IMR-90 (cell line): ENCODE data around the gene WNT11. TPM values are rescaled to one million over a fixed set of nuclear protein-coding genes. Genes with fewer than 3 reads are reported as not detected.

Experiments used
- ATAC-seq: fragments of 200-7000 bp; cut with Tn5 transposase; 2 replicates; pipeline ENCODE4 v1.9.1; 2020; ENCODE audit warnings: low read depth, mild to moderate bottlenecking, moderate library complexity
- BruUV-seq: library from RNA; stranded (reverse); fragments of 400-500 nt; replicated peaks from 2 replicates; lab custom pipeline; 2021; lab: Mats Ljungman, UMichigan
- CTCF ChIA-PET: fragments of 300-600 bp; formaldehyde crosslinking; extraction: SDS; loops from one replicate; lab custom pipeline; 2021; ENCODE audit warnings: antibody characterized with exemption; lab: Yijun Ruan, JAX
- POLR2A ChIA-PET: fragments of 300-600 bp; sonication (Branson Sonifier 250); formaldehyde crosslinking; loops from one replicate; lab custom pipeline; 2022; ENCODE audit warnings: antibody characterized with exemption; ENCODE audit not compliant: unreplicated experiment; lab: Charles Lee
- DNase-seq: peaks from one replicate; pipeline ENCODE4 v3.0.0; 2013
- H2AFZ ChIP-seq: replicated peaks from 2 replicates; pipeline ENCODE3; 2013; ENCODE audit warnings: low read length, mild to moderate bottlenecking; ENCODE audit not compliant: poor library complexity
- H2AK5ac ChIP-seq: 2 replicates; pipeline ENCODE4 v1.6.1; 2013; ENCODE audit warnings: low read depth, low read length, inconsistent platforms
- H2AK9ac ChIP-seq: replicated peaks from 2 replicates; pipeline ENCODE3; 2013; ENCODE audit warnings: mild to moderate bottlenecking, low read depth, low read length, moderate library complexity; ENCODE audit not compliant: poor library complexity
- H2BK120ac ChIP-seq: 2 replicates; pipeline ENCODE4 v1.6.1; 2013; ENCODE audit warnings: low read depth, low read length, inconsistent platforms
- H2BK15ac ChIP-seq: 3 replicates; pipeline ENCODE4 v1.6.1; 2013; ENCODE audit warnings: low read depth, low read length, inconsistent platforms
- H2BK20ac ChIP-seq: 2 replicates; pipeline ENCODE4 v1.6.1; 2013; ENCODE audit warnings: low read depth, mild to moderate bottlenecking, inconsistent platforms, low read length, moderate library complexity
- H2BK5ac ChIP-seq: 2 replicates; pipeline ENCODE4 v1.6.1; 2013; ENCODE audit warnings: mild to moderate bottlenecking, low read depth, low read length, inconsistent platforms; ENCODE audit not compliant: poor library complexity, severe bottlenecking
- H3K14ac ChIP-seq: replicated peaks from 2 replicates; pipeline ENCODE4 v1.6.1; 2013; ENCODE audit warnings: low read depth, low read length, inconsistent platforms
- H3K18ac ChIP-seq: 2 replicates; pipeline ENCODE4 v1.6.1; 2013; ENCODE audit warnings: low read depth, low read length, control low read depth
- H3K23ac ChIP-seq: 2 replicates; pipeline ENCODE4 v1.6.1; 2013; ENCODE audit warnings: low read depth, low read length, inconsistent platforms
- H3K27ac ChIP-seq: 2 replicates; pipeline ENCODE4 v1.5.1; 2013; ENCODE audit warnings: mild to moderate bottlenecking, control low read depth, low read length; ENCODE audit not compliant: insufficient read depth
- H3K27me3 ChIP-seq: 2 replicates; pipeline ENCODE4 v1.6.1; 2013; ENCODE audit warnings: low read length; ENCODE audit not compliant: control insufficient read depth, insufficient read depth
- H3K36me3 ChIP-seq: 2 replicates; pipeline ENCODE4 v1.6.1; 2013; ENCODE audit warnings: low read length, mixed read lengths; ENCODE audit not compliant: control insufficient read depth, insufficient read depth
- H3K4ac ChIP-seq: 2 replicates; pipeline ENCODE4 v1.6.1; 2013; ENCODE audit warnings: low read depth, low read length, inconsistent platforms
- H3K4me1 ChIP-seq: 2 replicates; pipeline ENCODE4 v1.6.1; 2013; ENCODE audit warnings: low read length, mixed read lengths; ENCODE audit not compliant: control insufficient read depth, insufficient read depth
- H3K4me2 ChIP-seq: 2 replicates; pipeline ENCODE4 v1.6.1; 2013; ENCODE audit warnings: low read depth, mild to moderate bottlenecking, control low read depth, low read length, moderate library complexity
- H3K4me3 ChIP-seq: 2 replicates; pipeline ENCODE4 v1.5.1; 2013; ENCODE audit warnings: low read depth, mild to moderate bottlenecking, control low read depth, low read length, moderate library complexity; ENCODE audit not compliant: insufficient read depth
- H3K56ac ChIP-seq: 2 replicates; pipeline ENCODE4 v1.6.1; 2013; ENCODE audit warnings: low read length, inconsistent platforms; ENCODE audit not compliant: insufficient read depth; ENCODE audit errors: extremely low read depth
- H3K79me1 ChIP-seq, 2 experiments: 2 replicates each; pipeline ENCODE4 v1.6.1; 2013; ENCODE audit warnings: low read length in 2 of 2, inconsistent platforms in 1 of 2, low read depth in 1 of 2
- H3K9ac ChIP-seq: 2 replicates; pipeline ENCODE4 v1.6.1; 2013; ENCODE audit warnings: low read depth, low read length, control low read depth
- H3K9me1 ChIP-seq: 2 replicates; pipeline ENCODE4 v1.6.1; 2013; ENCODE audit warnings: low read length, inconsistent platforms; ENCODE audit not compliant: insufficient read depth
- H3K9me3 ChIP-seq: 2 replicates; pipeline ENCODE4 v1.6.1; 2013; ENCODE audit warnings: low read length; ENCODE audit not compliant: control insufficient read depth, insufficient read depth
- H4K20me1 ChIP-seq: 2 replicates; pipeline ENCODE4 v1.6.1; 2013; ENCODE audit warnings: low read length, inconsistent platforms; ENCODE audit not compliant: insufficient read depth
- H4K5ac ChIP-seq: 2 replicates; pipeline ENCODE4 v1.6.1; 2013; ENCODE audit warnings: mild to moderate bottlenecking, low read depth, low read length, control low read depth
- H4K8ac ChIP-seq, 2 experiments: 2 replicates each; pipeline ENCODE4 v1.6.1; 2013; ENCODE audit warnings: low read depth in 2 of 2, low read length in 2 of 2, control low read depth in 1 of 2, inconsistent platforms in 1 of 2
- H4K91ac ChIP-seq: 2 replicates; pipeline ENCODE4 v1.6.1; 2013; ENCODE audit warnings: low read depth, low read length, inconsistent platforms; ENCODE audit not compliant: insufficient read depth
- BHLHE40 ChIP-seq: fragments of 150-350 bp; IDR thresholded peaks from 2 replicates; pipeline ENCODE4 v1.6.1; 2016; ENCODE audit warnings: mild to moderate bottlenecking, low read depth, low read length
- CEBPB ChIP-seq: IDR thresholded peaks from 2 replicates; pipeline ENCODE4 v1.6.1; 2012; ENCODE audit warnings: low read depth, low read length, improper control_type of control experiment
- CHD1 ChIP-seq: IDR thresholded peaks from 2 replicates; pipeline ENCODE4 v1.6.1; 2012; ENCODE audit warnings: low read depth, low read length, improper control_type of control experiment
- CTCF ChIP-seq: conservative IDR thresholded peaks from 2 replicates; pipeline ENCODE4 v1.5.1; 2012; ENCODE audit warnings: mild to moderate bottlenecking, low read depth, low read length, improper control_type of control experiment
- MAFK ChIP-seq: IDR thresholded peaks from 2 replicates; pipeline ENCODE4 v1.6.1; 2012; ENCODE audit warnings: low read depth, low read length, improper control_type of control experiment
- MXI1 ChIP-seq: IDR thresholded peaks from 2 replicates; pipeline ENCODE4 v1.6.1; 2012; ENCODE audit warnings: low read depth, mild to moderate bottlenecking, low read length, moderate library complexity, borderline replicate concordance
- NFE2L2 ChIP-seq: fragments of 150-350 bp; IDR thresholded peaks from 2 replicates; pipeline ENCODE4 v1.6.1; 2016; ENCODE audit warnings: low read depth, mild to moderate bottlenecking, low read length
- RAD21 ChIP-seq: IDR thresholded peaks from 2 replicates; pipeline ENCODE4 v1.6.1; 2012; ENCODE audit warnings: low read length, improper control_type of control experiment
- RFX5 ChIP-seq: IDR thresholded peaks from 2 replicates; pipeline ENCODE4 v1.8.0; 2012; ENCODE audit warnings: low read depth, mild to moderate bottlenecking, low read length, moderate library complexity
- USF2 ChIP-seq: fragments of 150-350 bp; IDR thresholded peaks from 2 replicates; pipeline ENCODE4 v1.6.1; 2017; ENCODE audit warnings: mild to moderate bottlenecking, antibody characterized with exemption, low read length, low read depth
- WGBS, 2 experiments: methylation state at CpG; one replicate each; pipeline versions ENCODE4 v1.1.5 to v1.1.7; 2013; ENCODE audit warnings: missing lambda C conversion rate in 2 of 2; ENCODE audit not compliant: insufficient read length in 1 of 2; ENCODE audit errors: extremely low coverage in 2 of 2; 5-methylcytosine and 5-hydroxymethylcytosine counted together
- dilution Hi-C: fragments of 300-500 bp; cut with HindIII; formaldehyde crosslinking; loops from one replicate; pipeline ENCODE4 v1.14.3; 2018; ENCODE audit warnings: low sequenced_read_pairs; ENCODE audit not compliant: unreplicated experiment
- in situ Hi-C: fragments of 300-500 bp; cut with MboI; formaldehyde crosslinking; loops from 3 replicates; pipeline ENCODE4 v1.14.3; 2019; ENCODE audit warnings: low sequenced_read_pairs, inconsistent platforms, mixed read lengths
- intact Hi-C: fragments of 100-400 bp; cut with micrococcal nuclease; formaldehyde crosslinking; loops from 2 replicates; pipeline ENCODE4 v1.10.0; 2022
- polyA plus RNA-seq, 3 experiments: library from polyadenylated mRNA; depleted of rRNA; stranded (reverse); fragments of >200 nt; gene quantifications; 2 replicates each; pipeline ENCODE4 v1.2.3, GENCODE V29; 2012; ENCODE audit warnings: low replicate concordance in 1 of 3
- total RNA-seq: library from RNA; depleted of rRNA; stranded (reverse); fragments of >200 nt; gene quantifications from 2 replicates; pipeline ENCODE4 v1.2.3, GENCODE V29; 2012

WNT11 gene
- total and polyA plus RNA-seq, 2 of the 4 experiments (the other 2 are of a cell fraction) = 0.10 TPM; not detected in 1

- POLR2A ChIA-PET = no interaction called here
- no peak for TF ChIP-seq BHLHE40
- TF ChIP-seq MAFK = no peak
- TF ChIP-seq RAD21 = no peak
- TF ChIP-seq CTCF = no peak
- TF ChIP-seq USF2 = no peak
- TF ChIP-seq RFX5 = no peak
- no peak for TF ChIP-seq MXI1
- TF ChIP-seq CHD1 = no peak
- TF ChIP-seq NFE2L2 = no peak
- no peak for TF ChIP-seq CEBPB
- in situ Hi-C loops = no loop called here
These were observed 24.9 kb downstream of the WNT11 start for GRCh38 chr11:76181371-76181770.

More at GRCh38 chr11:76181371-76181770, 24.9 kb downstream of the WNT11 start:
- H3K18ac ChIP-seq = no peak overlapping the region
- no peak overlapping the region for H2AK9ac ChIP-seq
- intact Hi-C loops (no loop called here), dilution Hi-C loops (no loop called here)
- no peaks in the 10 kb centered on the region for H4K20me1 ChIP-seq
- no peak overlapping the region for H2BK5ac ChIP-seq
- no TSS peak for BruUV-seq
- H3K9ac ChIP-seq = no peak overlapping the region
- H3K4me2 ChIP-seq = no peak overlapping the region
- no peak overlapping the region for H3K56ac ChIP-seq
- no peak overlapping the region for H2BK20ac ChIP-seq
- no peak overlapping the region for H3K4ac ChIP-seq
- H4K5ac ChIP-seq = no peak overlapping the region
- no peak overlapping the region for H3K23ac ChIP-seq
- no peak for ATAC-seq
- no peaks in the 10 kb centered on the region; the same call in 1 of the 2 replicates for H3K4me1 ChIP-seq
- H3K9me1 ChIP-seq = no peaks in the 10 kb centered on the region
- no peak overlapping the region for H3K14ac ChIP-seq
- 100% methylated on average over 1 of the region's 15 CpGs; no CpG with 5 or more reads in 1 of the 2 experiments for WGBS, 2 experiments
- H4K91ac ChIP-seq = no peak overlapping the region
- H2AFZ ChIP-seq = no peak overlapping the region
- CTCF ChIA-PET = no interaction called here
- H2AK5ac ChIP-seq = no peak overlapping the region
- H2BK120ac ChIP-seq = no peak overlapping the region
- no peak for DNase-seq
- H4K8ac ChIP-seq = no peak overlapping the region
- no peaks in the 10 kb centered on the region for H3K36me3 ChIP-seq
- no peak overlapping the region for H2BK15ac ChIP-seq
- H3K9me3 ChIP-seq = no peaks in the 10 kb centered on the region
- H3K4me3 ChIP-seq = no peak overlapping the region
- H3K27me3 ChIP-seq = peaks cover 8% of the 10 kb centered on the region; the same call in 1 of the 2 replicates
- no peaks in the 10 kb centered on the region for H3K79me1 ChIP-seq
- H3K27ac ChIP-seq = no peak overlapping the region
